ENCODE data around the gene PDLIM7.
A peak's percentile ranks its signal among the peaks of the same experiment; 100 is the strongest.

PDLIM7 gene

DNA sequence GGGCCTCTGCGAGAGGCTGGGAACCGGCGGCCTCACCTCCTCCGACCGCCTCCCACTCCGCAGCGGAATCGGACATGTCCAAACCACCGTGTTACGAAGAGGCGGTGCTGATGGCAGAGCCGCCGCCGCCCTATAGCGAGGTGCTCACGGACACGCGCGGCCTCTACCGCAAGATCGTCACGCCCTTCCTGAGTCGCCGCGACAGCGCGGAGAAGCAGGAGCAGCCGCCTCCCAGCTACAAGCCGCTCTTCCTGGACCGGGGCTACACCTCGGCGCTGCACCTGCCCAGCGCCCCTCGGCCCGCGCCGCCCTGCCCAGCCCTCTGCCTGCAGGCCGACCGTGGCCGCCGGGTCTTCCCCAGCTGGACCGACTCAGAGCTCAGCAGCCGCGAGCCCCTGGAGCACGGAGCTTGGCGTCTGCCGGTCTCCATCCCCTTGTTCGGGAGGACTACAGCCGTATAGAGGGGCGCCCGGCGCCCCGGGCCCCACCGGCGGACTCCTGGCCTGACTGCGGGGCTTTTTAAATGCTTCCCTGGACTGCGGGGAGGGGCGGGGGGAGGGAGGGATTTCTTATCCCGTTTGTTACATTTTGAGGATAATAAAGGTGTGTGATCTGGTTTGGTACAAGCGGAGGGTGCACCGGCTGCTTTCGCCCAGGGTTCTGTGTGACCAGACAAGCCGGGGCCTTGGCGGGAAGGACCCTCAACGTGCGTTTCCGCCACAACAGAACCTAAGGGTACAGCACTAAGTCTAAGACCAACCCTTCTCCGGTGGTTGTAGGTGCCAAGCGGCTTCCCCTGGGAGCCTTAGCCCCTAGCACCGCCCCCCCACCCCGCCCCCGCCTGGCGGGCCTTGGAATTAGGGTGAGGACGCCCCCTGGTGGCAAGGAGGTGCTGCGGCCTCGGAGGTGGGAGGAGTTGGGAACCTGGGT is 41.5 kb downstream of the PDLIM7 start:
- DNase-seq (ENCODE audit: low read depth): peak; percentile 92

DNA sequence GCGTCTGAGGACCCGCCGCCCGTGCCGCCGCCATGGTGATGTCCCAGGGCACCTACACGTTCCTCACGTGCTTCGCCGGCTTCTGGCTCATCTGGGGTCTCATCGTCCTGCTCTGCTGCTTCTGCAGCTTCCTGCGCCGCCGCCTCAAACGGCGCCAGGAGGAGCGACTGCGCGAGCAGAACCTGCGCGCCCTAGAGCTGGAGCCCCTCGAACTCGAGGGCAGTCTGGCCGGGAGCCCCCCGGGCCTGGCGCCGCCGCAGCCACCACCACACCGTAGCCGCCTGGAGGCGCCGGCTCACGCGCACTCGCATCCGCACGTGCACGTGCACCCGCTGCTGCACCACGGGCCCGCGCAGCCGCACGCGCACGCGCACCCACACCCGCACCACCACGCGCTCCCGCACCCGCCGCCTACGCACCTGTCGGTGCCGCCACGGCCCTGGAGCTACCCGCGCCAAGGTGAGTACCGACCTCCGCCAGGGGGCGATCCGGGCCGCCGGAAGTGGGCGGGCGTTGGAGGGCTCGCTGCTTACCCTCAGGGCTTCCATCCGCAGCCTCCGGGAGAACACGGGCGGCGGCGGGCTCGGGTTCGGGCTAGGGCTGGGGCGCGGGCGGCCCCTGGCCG is 42.3 kb downstream of the PDLIM7 start:
- peak; percentile 79 for DNase-seq (ENCODE audit: low read depth)

GRCh38 chr5:177454397-177455035 is 42.9 kb downstream of the PDLIM7 start:
- peak; percentile 89 for DNase-seq (ENCODE audit: low read depth)

DNA sequence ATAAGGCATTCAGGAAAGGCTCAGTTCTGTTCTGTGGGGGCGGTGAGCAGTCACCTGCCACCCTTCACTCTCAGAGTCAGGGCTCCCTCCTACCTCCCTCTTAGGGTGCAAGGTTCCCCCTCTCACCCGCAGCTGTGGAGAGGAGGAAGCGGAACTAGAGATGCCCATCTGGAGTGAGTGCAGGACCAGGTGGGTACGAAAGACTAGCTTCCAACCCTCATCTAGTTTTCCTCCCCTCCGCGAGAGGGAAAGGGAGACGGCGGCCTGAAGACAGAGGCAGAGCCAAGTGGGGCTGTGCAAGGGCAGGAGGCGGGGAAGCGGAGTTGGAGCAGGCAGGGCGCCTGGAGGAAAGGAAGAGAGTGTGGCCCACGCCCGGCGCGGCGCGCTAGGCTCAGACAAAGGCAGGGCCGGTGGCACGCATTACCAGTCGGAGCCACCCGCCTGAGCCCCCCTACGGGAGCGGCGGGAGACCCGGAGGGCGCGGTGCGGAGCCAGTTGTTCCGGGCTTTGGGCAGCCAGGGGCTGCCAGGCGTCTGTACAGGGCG is 43.5 kb downstream of the PDLIM7 start:
- no peak for DNase-seq (ENCODE audit: low read depth)

DNA sequence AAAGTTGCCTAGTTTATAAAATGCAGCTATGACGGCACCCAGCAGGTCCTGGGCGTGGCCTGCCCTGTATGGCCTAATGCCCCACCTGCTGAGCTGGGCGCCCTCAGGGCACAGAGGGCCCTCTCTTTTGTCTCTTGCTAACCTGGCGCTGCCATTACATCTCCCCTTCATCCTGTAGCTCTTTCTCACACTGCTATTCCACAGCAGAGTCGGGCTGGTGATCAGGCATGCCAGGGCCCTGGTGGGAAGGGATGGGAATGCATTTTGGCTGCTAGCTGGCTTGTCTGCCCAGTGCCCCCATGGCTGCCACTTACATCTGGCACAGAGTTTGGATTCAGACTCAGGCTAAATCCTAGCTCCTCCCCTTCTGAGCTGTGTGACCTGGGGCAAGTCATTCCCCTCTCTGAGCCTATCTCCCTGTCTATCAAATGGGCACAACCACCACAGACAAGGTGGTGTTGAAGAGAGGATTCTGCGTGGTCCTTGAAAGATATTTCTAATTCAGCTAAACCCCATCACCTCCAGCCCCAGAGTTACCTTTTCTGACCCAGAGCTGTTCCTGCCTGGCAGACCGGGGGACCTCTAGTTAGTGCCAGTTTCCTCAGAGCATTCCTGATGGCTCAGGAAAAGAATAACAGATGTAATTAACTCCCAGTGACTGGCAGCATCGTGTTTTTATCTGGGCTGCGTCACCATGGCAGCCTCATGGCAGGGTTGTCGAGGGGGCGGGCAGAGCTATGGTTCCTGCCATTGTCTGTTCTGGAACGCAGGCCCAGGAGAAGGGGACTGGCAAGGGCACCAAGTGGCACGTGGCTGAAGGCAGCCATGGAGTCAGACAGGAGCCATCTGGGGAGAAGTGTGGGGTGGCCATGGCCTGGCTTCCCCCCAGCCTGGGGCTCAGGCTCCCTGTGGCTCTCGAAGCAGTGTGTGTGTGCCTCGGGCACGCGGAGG is 44.4 kb downstream of the PDLIM7 start:
- DNase-seq (ENCODE audit: low read depth): no peak

- no peak for DNase-seq (ENCODE audit: low read depth)
Measured at GRCh38 chr5:177450667-177451424, 46.6 kb downstream of the PDLIM7 start.

DNA sequence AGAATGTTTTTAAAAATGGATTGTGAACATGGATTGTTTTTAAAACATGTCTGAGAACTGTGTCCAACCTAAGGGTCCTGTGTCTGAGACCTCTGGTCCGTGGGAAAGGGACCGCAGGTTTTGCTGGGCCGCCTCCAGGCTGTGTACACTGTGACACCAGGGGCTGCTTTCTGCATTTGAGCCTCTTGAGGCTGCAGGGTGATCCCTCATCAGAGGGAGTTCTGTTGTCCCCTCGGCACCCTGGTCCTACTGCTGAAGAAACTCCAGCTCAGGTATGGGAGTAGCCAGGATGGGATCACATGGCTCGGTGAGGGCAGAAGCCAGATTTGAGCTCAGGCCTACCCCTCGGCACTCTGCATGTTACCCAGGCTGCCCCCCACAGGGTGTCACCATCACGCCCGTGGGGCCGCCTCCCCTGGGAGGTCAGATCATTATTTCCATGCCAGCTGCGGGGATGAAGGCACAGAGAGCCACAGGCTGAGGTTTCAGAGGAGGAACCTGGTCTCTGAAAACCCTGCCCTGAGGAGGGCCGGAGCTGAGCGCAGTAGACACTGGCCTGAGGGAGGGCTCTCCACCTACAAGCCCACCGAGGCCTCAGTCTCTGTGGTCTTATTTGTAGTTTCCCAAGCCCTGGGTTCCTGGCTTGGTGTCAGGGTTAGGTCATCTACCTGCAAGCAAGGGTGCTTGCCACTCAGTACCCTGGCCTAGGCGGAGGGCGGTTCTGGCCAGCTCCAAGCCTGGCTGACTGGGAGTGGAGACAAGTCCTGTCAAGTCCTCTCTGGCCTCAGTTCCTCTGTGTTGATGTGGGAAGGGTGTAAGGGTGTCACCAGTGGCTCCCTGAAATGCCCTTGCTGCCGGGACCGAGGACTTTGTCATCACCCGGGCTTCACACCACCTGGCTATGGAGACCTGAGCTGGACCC is 48.0 kb downstream of the PDLIM7 start:
- no peak for DNase-seq (ENCODE audit: low read depth)

- no peak for DNase-seq (ENCODE audit: low read depth)
Measured at GRCh38 chr5:177448244-177448950, 49.0 kb downstream of the PDLIM7 start.

- peak; percentile 93 for DNase-seq (ENCODE audit: low read depth)
Measured at GRCh38 chr5:177447611-177448243, 49.7 kb downstream of the PDLIM7 start.

DNA sequence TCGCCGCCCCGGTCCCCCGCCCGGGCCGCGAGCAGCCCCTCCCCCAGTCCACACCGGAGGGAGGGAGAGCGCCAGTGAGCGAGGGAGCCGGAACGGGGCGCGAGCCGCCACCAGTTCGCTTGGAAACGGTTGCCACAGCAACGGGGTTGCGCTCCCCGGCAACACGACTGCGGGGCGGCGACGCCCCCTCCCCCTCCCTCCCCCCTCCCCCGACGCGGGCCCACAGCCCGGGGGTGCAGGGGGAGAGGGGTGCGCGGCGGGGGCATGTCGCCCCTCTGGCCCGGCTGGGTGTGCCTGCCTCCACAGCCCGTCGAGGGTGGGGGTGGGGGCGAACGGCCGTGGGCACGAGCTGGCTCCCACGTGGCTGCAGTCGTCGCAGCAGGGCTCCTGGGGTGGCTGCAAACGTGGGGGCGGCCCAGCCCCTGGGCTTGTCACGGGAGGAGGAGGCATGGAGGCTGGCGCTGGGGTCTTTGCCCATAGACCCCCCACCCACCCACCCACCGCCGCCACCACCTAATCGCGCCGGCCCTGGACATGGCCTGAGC is 50.3 kb downstream of the PDLIM7 start:
- DNase-seq (ENCODE audit: low read depth): peak; percentile 72

DNA sequence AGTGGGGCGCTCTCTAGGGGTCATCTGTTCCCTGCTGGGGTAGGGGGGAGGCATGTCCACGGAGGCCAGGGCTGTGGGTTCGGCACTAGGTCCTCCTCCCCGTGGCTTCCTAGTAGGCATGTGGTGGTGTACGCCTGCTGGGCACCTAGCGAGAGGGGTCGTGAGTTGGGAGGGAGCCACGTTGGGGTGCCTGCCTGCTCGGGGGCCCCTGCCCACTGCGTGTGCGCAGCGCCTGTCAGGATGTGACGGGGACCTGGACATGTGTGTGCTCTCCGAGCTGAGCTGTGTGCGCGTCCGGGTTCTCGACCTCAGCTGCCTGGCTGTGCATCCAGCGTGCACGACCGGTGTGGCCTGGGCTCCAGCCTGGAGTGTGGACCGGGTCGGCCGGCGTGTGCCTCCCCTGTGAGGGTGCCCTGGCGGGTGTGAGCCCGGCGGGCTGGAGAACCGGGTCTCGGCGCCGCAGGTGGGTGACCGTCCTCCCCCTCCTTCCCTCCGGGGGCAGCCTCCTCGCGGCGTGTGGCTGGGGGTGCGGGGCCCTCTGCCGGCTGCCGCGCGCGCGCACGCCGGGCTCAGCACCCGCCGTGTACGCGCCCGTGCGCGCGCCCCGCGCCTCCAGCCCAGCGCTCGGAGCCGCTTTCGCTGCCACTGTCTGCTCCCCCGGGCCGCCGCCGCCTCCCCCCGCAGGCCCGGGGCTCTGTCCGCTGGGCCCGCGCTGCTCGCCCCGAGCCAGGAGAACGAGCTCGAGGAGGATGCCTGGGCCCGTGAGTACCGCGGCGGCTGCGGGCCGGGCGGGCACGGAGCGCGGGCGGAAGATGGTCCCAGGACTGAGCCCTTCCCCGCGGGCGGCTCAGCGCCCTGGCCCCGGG is 51.0 kb downstream of the PDLIM7 start, which contains the start of gene PRR7:
Gene PRR7, plus strand, starts transcription at position 615 of the 866 bp plus-strand sequence. CDS start 8,254 bp downstream, outside the sequence.
- DNase-seq (ENCODE audit: low read depth): peak; percentile 78

GRCh38 chr5:177445917-177446199 is 51.5 kb downstream of the PDLIM7 start:
- DNase-seq (ENCODE audit: low read depth): no peak

DNA sequence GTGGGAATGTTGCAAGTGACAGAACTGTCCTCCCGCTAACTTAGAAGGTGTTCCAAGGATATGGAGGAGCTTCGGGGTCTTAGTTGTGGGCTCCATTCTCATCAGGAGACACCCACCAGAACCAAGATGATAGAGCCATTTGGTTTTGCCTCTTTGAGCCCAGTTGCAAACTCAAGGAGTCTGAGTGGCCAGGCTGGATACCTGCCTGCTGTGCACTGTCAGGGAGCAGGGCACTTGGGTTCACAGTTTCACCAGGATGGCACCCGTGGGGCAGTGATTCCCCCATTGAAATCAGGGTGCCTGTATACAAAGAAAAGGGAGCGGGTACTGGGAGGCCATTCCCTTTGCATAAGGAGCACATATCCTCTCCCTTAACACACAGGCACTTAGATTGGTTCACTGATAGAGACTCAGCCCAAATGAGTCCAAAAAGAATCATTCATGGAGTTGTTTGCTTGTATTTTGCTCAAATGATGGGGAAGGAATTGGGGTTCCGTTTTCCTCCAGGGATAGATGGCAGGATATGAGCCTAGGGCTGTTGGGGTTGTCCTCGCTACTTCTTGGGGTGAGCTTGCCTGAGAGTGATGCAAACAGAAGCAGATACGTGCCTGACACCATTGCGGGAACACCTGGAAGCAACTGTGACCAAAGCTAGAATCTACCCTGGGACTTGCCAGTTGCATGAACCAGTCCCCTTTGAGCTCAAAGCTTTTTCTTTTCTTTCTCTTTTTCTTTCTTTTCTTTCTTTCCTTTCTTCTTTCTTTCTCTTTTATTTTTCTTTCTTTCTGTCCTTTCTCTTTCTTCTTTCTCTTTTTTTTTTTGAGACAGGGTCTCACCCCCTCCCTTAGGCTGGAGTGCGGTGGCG is 52.1 kb downstream of the PDLIM7 start:
- no peak for DNase-seq (ENCODE audit: low read depth)

- DNase-seq (ENCODE audit: low read depth): no peak
Measured at GRCh38 chr5:177444106-177445051, 53.0 kb downstream of the PDLIM7 start.

Measured in ELR (cell line).